Sigmoid colon (tissue), 7 donors: ENCODE results near the gene MADD. TPM values are rescaled to one million over a fixed set of nuclear protein-coding genes. Genes with fewer than 3 reads are reported as not detected.

ENCODE experiments used
- DNase-seq: peaks from one replicate; pipeline ENCODE4 v3.0.0-alpha.2; 2019
- H3K27ac ChIP-seq, 4 donors: fragments of 200-600 bp; sonication (generic); one replicate each; pipeline ENCODE4 v1.5.1; 2016 to 2019; ENCODE audit warnings: mild to moderate bottlenecking in 1 of 4
- H3K27me3 ChIP-seq, 3 donors: fragments of 200-600 bp; sonication (generic); one replicate each; pipeline ENCODE4 v1.5.1; 2019; ENCODE audit warnings: mild to moderate bottlenecking in 1 of 3
- H3K36me3 ChIP-seq, 4 donors: fragments of 200-600 bp; sonication (generic); one replicate each; pipeline ENCODE4 v1.5.1; 2016 to 2019
- H3K4me1 ChIP-seq, 4 donors: fragments of 200-600 bp; sonication (generic); one replicate each; pipeline ENCODE4 v1.5.1; 2017 to 2019
- H3K4me3 ChIP-seq, 4 donors: fragments of 200-600 bp; sonication (generic); one replicate each; pipeline ENCODE4 v1.5.1; 2017 to 2019; ENCODE audit warnings: mild to moderate bottlenecking in 2 of 4, moderate library complexity in 1 of 4
- H3K9me3 ChIP-seq, 4 donors: fragments of 200-600 bp in 3 of 4; sonication (generic) in 3 of 4; one replicate each; pipeline versions ENCODE4 v1.5.1 to v1.6.1; 2013 to 2019
- CTCF ChIP-seq, 4 experiments: fragments of 450-650 bp in 3 of 4; fragments of 200-600 bp in 1 of 4; IDR thresholded peaks; one replicate each; pipeline ENCODE4 v1.5.1; 2016 to 2019; ENCODE audit warnings: antibody characterized with exemption in 4 of 4, mild to moderate bottlenecking in 3 of 4, moderate library complexity in 2 of 4
- EP300 ChIP-seq, 4 donors: sonication (generic); formaldehyde crosslinking; IDR thresholded peaks; one replicate each; pipeline ENCODE4 v1.6.1; 2017; ENCODE audit warnings: antibody characterized with exemption in 4 of 4
- POLR2A ChIP-seq, 2 donors: fragments of 450-650 bp; IDR thresholded peaks; one replicate each; pipeline ENCODE4 v1.6.1; 2016; ENCODE audit warnings: antibody characterized with exemption in 2 of 2, mild to moderate bottlenecking in 2 of 2, moderate library complexity in 2 of 2
- POLR2AphosphoS5 ChIP-seq, 4 donors: sonication (generic); formaldehyde crosslinking; IDR thresholded peaks; one replicate each; pipeline ENCODE4 v1.6.1; 2017; ENCODE audit warnings: antibody characterized with exemption in 4 of 4
- WGBS, 2 donors: extraction: QIAGEN DNeasy Blood & Tissue Kit; methylation state at CpG; one replicate each; pipeline ENCODE4 v1.1.7; 2013; 5-methylcytosine and 5-hydroxymethylcytosine counted together
- intact Hi-C: fragments of 100-400 bp; cut with DNase I; formaldehyde crosslinking; loops from one replicate; pipeline ENCODE4 v1.15.1; 2023
- polyA plus RNA-seq, 3 donors: library from polyadenylated mRNA; stranded (reverse); fragments of 200-250 nt; gene quantifications; one replicate each; pipeline ENCODE4 v1.2.3, GENCODE V29; 2013
- total RNA-seq, 4 donors: library from RNA; depleted of rRNA; stranded (reverse); fragments of >200 nt; gene quantifications; one replicate each; pipeline ENCODE4 v1.1.0, GENCODE V29; 2016
- donor health status: healthy with polysubstance abuse.
- donor health status: Bipolar disorder and iron deficiency.
- donor health status: healthy.

MADD gene
- total and polyA plus RNA-seq, 7 donors = 18.6 to 55.7 (median 32.5) TPM

- Histone ChIP-seq H3K4me3 (no peak overlapping the region), H3K4me1 (no peaks in the 10 kb centered on the region), H3K36me3 (peaks cover 21 to 100% (median 74%) of the 10 kb centered on the region in 4 donors), H3K27ac (no peak overlapping the region), H3K9me3 (peaks cover 0 to 17% (median 8%) of the 10 kb centered on the region in 4 donors), H3K27me3 (no peaks in the 10 kb centered on the region)
- WGBS, 2 donors = 96 to 100% methylated on average over 1 of the region's 1 CpG
- DNase-seq = no peak
- intact Hi-C loops = no loop called here
- TF ChIP-seq CTCF (IDR thresholded peaks at IDR 0.05) (no peak), POLR2AphosphoS5 (IDR thresholded peaks at IDR 0.05) (no peak), POLR2A (IDR thresholded peaks at IDR 0.05) (no peak), EP300 (IDR thresholded peaks at IDR 0.05) (no peak)
These were observed 32.9 kb downstream of the MADD start for GRCh38 chr11:47302853-47303252.

DNA sequence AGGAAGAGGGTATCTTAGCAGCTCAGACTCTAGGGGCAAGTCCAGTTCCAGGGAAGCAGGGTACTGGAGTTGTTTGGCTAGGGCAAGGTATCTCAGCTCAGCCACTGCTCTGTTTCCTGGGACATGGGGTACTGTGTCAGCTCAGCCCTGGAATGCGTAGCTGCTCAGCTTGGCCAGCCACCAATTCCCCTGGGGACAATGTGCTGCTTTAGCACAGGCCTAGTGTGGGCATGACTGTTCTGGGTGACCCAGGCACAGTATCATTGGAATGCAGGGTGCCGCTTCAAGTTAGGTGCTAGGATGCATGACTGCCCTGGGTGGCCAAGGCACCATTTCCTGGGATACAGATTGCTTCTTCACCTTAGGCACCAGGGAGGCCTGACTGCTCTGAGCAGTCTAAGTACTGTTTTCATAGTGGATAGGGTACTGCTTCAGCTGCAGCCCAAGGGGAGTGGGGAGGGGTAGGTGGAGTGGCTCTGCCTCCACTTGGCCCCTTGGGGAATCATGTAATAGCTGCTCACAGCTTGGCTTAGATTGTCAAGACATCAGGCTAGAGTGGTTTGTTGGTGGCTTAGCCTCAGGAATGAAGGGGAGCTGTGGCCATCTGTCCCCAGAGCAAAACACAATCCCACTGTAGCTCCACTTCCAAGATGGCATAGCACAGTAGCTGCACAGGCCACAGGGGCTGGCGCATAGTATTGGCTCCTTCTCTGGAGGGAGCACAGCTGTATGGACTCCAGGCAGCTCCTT, 36.0 kb downstream of the MADD start:
- Histone ChIP-seq H3K36me3 (peaks cover 26 to 100% (median 73%) of the 10 kb centered on the region in 4 donors), H3K27ac (peak overlapping the region in 1 of 4 donors; percentile 31), H3K9me3 (peaks cover 0 to 3% (median 0%) of the 10 kb centered on the region in 4 donors), H3K4me1 (no peaks in the 10 kb centered on the region), H3K4me3 (no peak overlapping the region), H3K27me3 (no peaks in the 10 kb centered on the region)
- no peak for DNase-seq
- TF ChIP-seq POLR2A (IDR thresholded peaks at IDR 0.05) = no peak
- no peak for TF ChIP-seq POLR2AphosphoS5 (IDR thresholded peaks at IDR 0.05)
- no peak for TF ChIP-seq EP300 (IDR thresholded peaks at IDR 0.05)
- no peak for TF ChIP-seq CTCF (IDR thresholded peaks at IDR 0.05)
- 91 to 97% methylated on average over 3 of the region's 3 CpGs for WGBS, 2 donors
- intact Hi-C loops = no loop called here

- 84 to 92% methylated on average over 1 of the region's 1 CpG for WGBS, 2 donors
- Histone ChIP-seq H3K27me3 (no peaks in the 10 kb centered on the region), H3K4me1 (no peaks in the 10 kb centered on the region), H3K4me3 (no peak overlapping the region), H3K9me3 (peaks cover 0 to 3% (median 0%) of the 10 kb centered on the region in 4 donors), H3K36me3 (peaks cover 26 to 100% (median 78%) of the 10 kb centered on the region in 4 donors), H3K27ac (peak overlapping the region in 1 of 4 donors; percentile 31)
- intact Hi-C loops = no loop called here
- DNase-seq = no peak
- no peak for TF ChIP-seq EP300 (IDR thresholded peaks at IDR 0.05)
- TF ChIP-seq POLR2AphosphoS5 (IDR thresholded peaks at IDR 0.05) = no peak
- TF ChIP-seq CTCF (IDR thresholded peaks at IDR 0.05) = no peak
- no peak for TF ChIP-seq POLR2A (IDR thresholded peaks at IDR 0.05)
These were observed 36.5 kb downstream of the MADD start for GRCh38 chr11:47306484-47306844.

- WGBS, 2 donors = 92 to 93% methylated on average over 6 of the region's 6 CpGs
These were observed 38.3 kb downstream of the MADD start for GRCh38 chr11:47308050-47308823.

More at GRCh38 chr11:47308050-47308823, 38.3 kb downstream of the MADD start:
- Histone ChIP-seq H3K27me3 (no peaks in the 10 kb centered on the region), H3K36me3 (peaks cover 26 to 100% (median 72%) of the 10 kb centered on the region in 4 donors), H3K9me3 (no peaks in the 10 kb centered on the region), H3K4me1 (no peaks in the 10 kb centered on the region), H3K27ac (no peak overlapping the region), H3K4me3 (no peak overlapping the region)
- TF ChIP-seq CTCF (IDR thresholded peaks at IDR 0.05) = no peak
- no peak for TF ChIP-seq EP300 (IDR thresholded peaks at IDR 0.05)
- no peak for TF ChIP-seq POLR2A (IDR thresholded peaks at IDR 0.05)
- no peak for TF ChIP-seq POLR2AphosphoS5 (IDR thresholded peaks at IDR 0.05)
- intact Hi-C loops = no loop called here
- no peak for DNase-seq
